SU-DHL-6 (cell line): ENCODE data around the gene KCNG1.
"Not testable (repeated sequence)": the region's sequence is repeated elsewhere in the genome, so short reads cannot be mapped to it uniquely, and the experiment has no call there.

Experiments
- CTCF ChIP-seq: fragments of 200-600 bp; sonication (generic); IDR thresholded peaks from one replicate; pipeline ENCODE4 v1.5.1; 2017; ENCODE audit warnings: antibody characterized with exemption, mild to moderate bottlenecking, low read length, moderate library complexity; ENCODE audit not compliant: insufficient read depth, poor library complexity, severe bottlenecking
- EZH2phosphoT487 ChIP-seq: fragments of 200-600 bp; sonication (generic), shearing (Covaris generic); conservative IDR thresholded peaks from 2 replicates; pipeline ENCODE4 v1.6.1; 2018; ENCODE audit warnings: mild to moderate bottlenecking, antibody characterized with exemption, low read length, moderate library complexity, mixed read lengths

DNA sequence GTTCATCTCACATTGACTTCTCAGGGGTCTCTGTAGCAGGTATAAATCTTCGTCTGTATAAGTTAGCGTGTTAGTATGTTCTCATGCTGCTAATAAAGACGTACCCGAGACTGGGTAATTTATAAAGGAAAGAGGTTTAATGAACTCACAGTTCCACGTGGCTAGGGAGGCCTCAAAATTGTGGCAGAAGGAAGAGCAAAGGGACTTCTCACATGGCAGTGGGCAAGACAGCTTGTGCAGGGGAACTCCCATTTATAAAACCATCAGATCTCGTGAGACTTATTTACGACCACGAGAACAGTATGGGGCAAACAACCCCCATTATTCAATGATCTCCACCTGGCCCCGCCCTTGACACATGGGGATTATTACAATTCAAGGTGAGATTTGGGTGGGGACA lies 22.6 kb upstream of the KCNG1 start:
- TF ChIP-seq CTCF, EZH2phosphoT487: not testable (repeated sequence)
